Measurements from ENCODE around the gene ZSWIM6. TPM values are rescaled to one million over a fixed set of nuclear protein-coding genes. Genes with fewer than 3 reads are reported as not detected.

Gene ZSWIM6
- polyA plus RNA-seq, 6 donors from 2014 or later, result 0.65 to 1.5 (median 1.4) TPM

GRCh38 chr5:61438298-61438970 lies 106.4 kb downstream of the ZSWIM6 start:
- ATAC-seq (ENCODE audit: low read depth in 2 of 2) (no peak), DNase-seq (no peak)
- H3K27ac Mint-ChIP-seq, result no peak overlapping the region
- H3K4me3 Mint-ChIP-seq, result no peak overlapping the region
- H3K36me3 Mint-ChIP-seq, result peaks cover 20 to 27% of the 10 kb centered on the region in 2 donors
- peaks cover 0 to 12% (median 2%) of the 10 kb centered on the region in 3 donors for H3K4me1 Mint-ChIP-seq
- peaks cover 15 to 40% (median 31%) of the 10 kb centered on the region in 7 donors for H3K9me3 Mint-ChIP-seq
- no peaks in the 10 kb centered on the region for H3K27me3 Mint-ChIP-seq

- peak overlapping the region in 1 of 6 donors; percentile 25 for H3K27ac Mint-ChIP-seq
- no peak overlapping the region for H3K4me3 Mint-ChIP-seq
- ATAC-seq (ENCODE audit: low read depth in 2 of 2), result no peak
- H3K36me3 Mint-ChIP-seq, result peaks cover 20 to 27% of the 10 kb centered on the region in 2 donors
- no peaks in the 10 kb centered on the region for H3K27me3 Mint-ChIP-seq
- DNase-seq, result no peak
- peaks cover 15 to 43% (median 33%) of the 10 kb centered on the region in 7 donors for H3K9me3 Mint-ChIP-seq
- H3K4me1 Mint-ChIP-seq, result peaks cover 0 to 12% (median 2%) of the 10 kb centered on the region in 3 donors
These were observed 108.0 kb downstream of the ZSWIM6 start for GRCh38 chr5:61440086-61440485.

GRCh38 chr5:61440596-61440995 lies 108.5 kb downstream of the ZSWIM6 start:
- H3K9me3 Mint-ChIP-seq, result peaks cover 15 to 48% (median 38%) of the 10 kb centered on the region in 7 donors

GRCh38 chr5:61441742-61442141 lies 109.7 kb downstream of the ZSWIM6 start:
- peaks cover 15 to 55% (median 48%) of the 10 kb centered on the region in 7 donors for H3K9me3 Mint-ChIP-seq
- peaks cover 0 to 12% (median 2%) of the 10 kb centered on the region in 3 donors for H3K4me1 Mint-ChIP-seq
- no peaks in the 10 kb centered on the region for H3K27me3 Mint-ChIP-seq
- no peak overlapping the region for H3K4me3 Mint-ChIP-seq
- DNase-seq (no peak), ATAC-seq (ENCODE audit: low read depth in 2 of 2) (no peak)
- peak overlapping the region in 1 of 6 donors; percentile 41 for H3K27ac Mint-ChIP-seq
- H3K36me3 Mint-ChIP-seq, result peaks cover 20 to 31% of the 10 kb centered on the region in 2 donors

More at GRCh38 chr5:61440596-61440995, 108.5 kb downstream of the ZSWIM6 start:
- Mint-ChIP-seq H3K36me3 (peaks cover 20 to 30% of the 10 kb centered on the region in 2 donors), H3K27me3 (no peaks in the 10 kb centered on the region), H3K4me3 (no peak overlapping the region), H3K27ac (no peak overlapping the region), H3K4me1 (peaks cover 0 to 12% (median 2%) of the 10 kb centered on the region in 3 donors)
- DNase-seq, result no peak
- no peak for ATAC-seq (ENCODE audit: low read depth in 2 of 2)

- peaks cover 9 to 22% (median 11%) of the 10 kb centered on the region in 3 donors for H3K4me1 Mint-ChIP-seq
- peaks cover 10 to 49% (median 42%) of the 10 kb centered on the region in 7 donors for H3K9me3 Mint-ChIP-seq
- H3K27ac Mint-ChIP-seq, result no peak overlapping the region
- ATAC-seq (ENCODE audit: low read depth in 2 of 2) (no peak), DNase-seq (no peak)
- no peaks in the 10 kb centered on the region for H3K27me3 Mint-ChIP-seq
- H3K36me3 Mint-ChIP-seq, result peaks cover 15 to 27% of the 10 kb centered on the region in 2 donors
- H3K4me3 Mint-ChIP-seq, result no peak overlapping the region
These were observed 115.9 kb downstream of the ZSWIM6 start for GRCh38 chr5:61447780-61448495.

GRCh38 chr5:61449804-61450492 lies 117.9 kb downstream of the ZSWIM6 start:
- Mint-ChIP-seq H3K9me3 (peaks cover 9 to 40% (median 35%) of the 10 kb centered on the region in 7 donors), H3K27me3 (no peaks in the 10 kb centered on the region), H3K4me1 (peaks cover 9 to 25% (median 12%) of the 10 kb centered on the region in 3 donors), H3K36me3 (peaks cover 15 to 25% of the 10 kb centered on the region in 2 donors), H3K27ac (peak overlapping the region in 2 of 6 donors; percentile 10 to 16), H3K4me3 (peak overlapping the region in 1 of 8 donors; percentile 63)
- DNase-seq, result no peak
- ATAC-seq (ENCODE audit: low read depth in 2 of 2), result no peak

GRCh38 chr5:61450493-61451279 lies 118.6 kb downstream of the ZSWIM6 start:
- peaks cover 15 to 21% of the 10 kb centered on the region in 2 donors for H3K36me3 Mint-ChIP-seq
- H3K4me3 Mint-ChIP-seq, result no peak overlapping the region
- peaks cover 15 to 31% (median 15%) of the 10 kb centered on the region in 3 donors for H3K4me1 Mint-ChIP-seq

GRCh38 chr5:61455179-61456006 lies 123.3 kb downstream of the ZSWIM6 start:
- Mint-ChIP-seq H3K4me1 (peaks cover 9 to 28% (median 24%) of the 10 kb centered on the region in 3 donors), H3K27me3 (no peaks in the 10 kb centered on the region), H3K36me3 (peaks cover 0 to 5% of the 10 kb centered on the region in 2 donors), H3K4me3 (no peak overlapping the region), H3K27ac (no peak overlapping the region), H3K9me3 (peaks cover 0 to 2% (median 0%) of the 10 kb centered on the region in 7 donors)
- ATAC-seq (ENCODE audit: low read depth in 2 of 2) (no peak), DNase-seq (no peak)

More at GRCh38 chr5:61450493-61451279, 118.6 kb downstream of the ZSWIM6 start:
- Mint-ChIP-seq H3K27me3 (no peaks in the 10 kb centered on the region), H3K9me3 (peaks cover 9 to 35% (median 30%) of the 10 kb centered on the region in 7 donors), H3K27ac (no peak overlapping the region)
- ATAC-seq (ENCODE audit: low read depth in 2 of 2), result no peak
- no peak for DNase-seq

GRCh38 chr5:61460471-61460870 lies 128.4 kb downstream of the ZSWIM6 start:
- DNase-seq (no peak), ATAC-seq (ENCODE audit: low read depth in 2 of 2) (no peak)
- H3K36me3 Mint-ChIP-seq, result peaks cover 0 to 5% of the 10 kb centered on the region in 2 donors
- H3K27me3 Mint-ChIP-seq, result no peaks in the 10 kb centered on the region
- H3K4me1 Mint-ChIP-seq, result peaks cover 17 to 43% (median 39%) of the 10 kb centered on the region in 3 donors
- no peak overlapping the region for H3K27ac Mint-ChIP-seq
- H3K4me3 Mint-ChIP-seq, result no peak overlapping the region
- H3K9me3 Mint-ChIP-seq, result no peaks in the 10 kb centered on the region

GRCh38 chr5:61461417-61461816 lies 129.4 kb downstream of the ZSWIM6 start:
- Mint-ChIP-seq H3K4me1 (peaks cover 15 to 46% (median 41%) of the 10 kb centered on the region in 3 donors), H3K27ac (peak overlapping the region in 1 of 6 donors; percentile 83), H3K9me3 (no peaks in the 10 kb centered on the region), H3K4me3 (no peak overlapping the region), H3K27me3 (no peaks in the 10 kb centered on the region), H3K36me3 (peaks cover 0 to 5% of the 10 kb centered on the region in 2 donors)
- ATAC-seq (ENCODE audit: low read depth in 2 of 2), result no peak
- DNase-seq, result no peak

GRCh38 chr5:61461926-61462325 lies 129.9 kb downstream of the ZSWIM6 start:
- peaks cover 13 to 43% (median 42%) of the 10 kb centered on the region in 3 donors for H3K4me1 Mint-ChIP-seq
- no peak for DNase-seq

GRCh38 chr5:61463596-61463995 lies 131.5 kb downstream of the ZSWIM6 start:
- Mint-ChIP-seq H3K4me1 (peaks cover 17 to 45% (median 42%) of the 10 kb centered on the region in 3 donors), H3K36me3 (peaks cover 0 to 5% of the 10 kb centered on the region in 2 donors), H3K27me3 (no peaks in the 10 kb centered on the region), H3K9me3 (no peaks in the 10 kb centered on the region), H3K4me3 (no peak overlapping the region), H3K27ac (peak overlapping the region in 2 of 6 donors; percentile 18 to 67)
- DNase-seq (no peak), ATAC-seq (ENCODE audit: low read depth in 2 of 2) (no peak)

More at GRCh38 chr5:61461926-61462325, 129.9 kb downstream of the ZSWIM6 start:
- no peaks in the 10 kb centered on the region for H3K9me3 Mint-ChIP-seq
- no peaks in the 10 kb centered on the region for H3K27me3 Mint-ChIP-seq
- H3K27ac Mint-ChIP-seq, result no peak overlapping the region
- H3K36me3 Mint-ChIP-seq, result peaks cover 0 to 5% of the 10 kb centered on the region in 2 donors
- H3K4me3 Mint-ChIP-seq, result no peak overlapping the region
- no peak for ATAC-seq (ENCODE audit: low read depth in 2 of 2)
